ENCODE data around the gene CLK3. TPM values are rescaled to one million over a fixed set of nuclear protein-coding genes. Genes with fewer than 3 reads are reported as not detected.

The CLK3 gene
- total and polyA plus RNA-seq, 8 donors: 58.0 to 91.0 (median 80.3) TPM

DNA sequence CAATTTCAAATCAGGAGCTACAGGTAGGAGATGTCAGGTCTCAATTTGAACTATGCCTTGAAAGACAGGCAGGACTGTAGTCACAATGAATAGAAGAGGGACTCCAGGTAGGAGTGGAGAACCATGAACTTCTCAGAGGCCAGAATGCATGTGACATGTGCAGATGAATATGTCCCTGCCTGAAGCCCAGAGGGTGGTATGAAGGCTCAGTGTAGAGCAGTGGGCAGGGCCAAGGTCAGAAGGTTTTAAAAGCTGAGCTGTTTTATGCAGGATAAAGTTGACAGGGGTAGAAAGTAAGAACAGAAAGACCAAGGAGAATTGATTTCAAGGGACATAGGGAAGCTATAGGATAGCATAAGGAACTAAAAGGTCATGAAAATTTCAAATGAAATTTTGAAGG is 30.8 kb downstream of the CLK3 start:
- TF ChIP-seq, protein P1, sequence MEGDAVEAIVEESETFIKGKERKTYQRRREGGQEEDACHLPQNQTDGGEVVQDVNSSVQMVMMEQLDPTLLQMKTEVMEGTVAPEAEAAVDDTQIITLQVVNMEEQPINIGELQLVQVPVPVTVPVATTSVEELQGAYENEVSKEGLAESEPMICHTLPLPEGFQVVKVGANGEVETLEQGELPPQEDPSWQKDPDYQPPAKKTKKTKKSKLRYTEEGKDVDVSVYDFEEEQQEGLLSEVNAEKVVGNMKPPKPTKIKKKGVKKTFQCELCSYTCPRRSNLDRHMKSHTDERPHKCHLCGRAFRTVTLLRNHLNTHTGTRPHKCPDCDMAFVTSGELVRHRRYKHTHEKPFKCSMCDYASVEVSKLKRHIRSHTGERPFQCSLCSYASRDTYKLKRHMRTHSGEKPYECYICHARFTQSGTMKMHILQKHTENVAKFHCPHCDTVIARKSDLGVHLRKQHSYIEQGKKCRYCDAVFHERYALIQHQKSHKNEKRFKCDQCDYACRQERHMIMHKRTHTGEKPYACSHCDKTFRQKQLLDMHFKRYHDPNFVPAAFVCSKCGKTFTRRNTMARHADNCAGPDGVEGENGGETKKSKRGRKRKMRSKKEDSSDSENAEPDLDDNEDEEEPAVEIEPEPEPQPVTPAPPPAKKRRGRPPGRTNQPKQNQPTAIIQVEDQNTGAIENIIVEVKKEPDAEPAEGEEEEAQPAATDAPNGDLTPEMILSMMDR (IDR thresholded peaks at IDR 0.05): no peak
- Histone ChIP-seq H3K27me3 (no peaks in the 10 kb centered on the region), H3K27ac (no peak overlapping the region), H3K36me3 (peaks cover 0 to 15% of the 10 kb centered on the region in 2 donors), H3K4me1 (peaks cover 5 to 26% of the 10 kb centered on the region in 2 donors), H3K4me3 (no peak overlapping the region), H3K9me3 (no peaks in the 10 kb centered on the region)
- DNase-seq (no peak), ATAC-seq (no peak)
- intact Hi-C loops (cut with DNase I): no loop called here

DNA sequence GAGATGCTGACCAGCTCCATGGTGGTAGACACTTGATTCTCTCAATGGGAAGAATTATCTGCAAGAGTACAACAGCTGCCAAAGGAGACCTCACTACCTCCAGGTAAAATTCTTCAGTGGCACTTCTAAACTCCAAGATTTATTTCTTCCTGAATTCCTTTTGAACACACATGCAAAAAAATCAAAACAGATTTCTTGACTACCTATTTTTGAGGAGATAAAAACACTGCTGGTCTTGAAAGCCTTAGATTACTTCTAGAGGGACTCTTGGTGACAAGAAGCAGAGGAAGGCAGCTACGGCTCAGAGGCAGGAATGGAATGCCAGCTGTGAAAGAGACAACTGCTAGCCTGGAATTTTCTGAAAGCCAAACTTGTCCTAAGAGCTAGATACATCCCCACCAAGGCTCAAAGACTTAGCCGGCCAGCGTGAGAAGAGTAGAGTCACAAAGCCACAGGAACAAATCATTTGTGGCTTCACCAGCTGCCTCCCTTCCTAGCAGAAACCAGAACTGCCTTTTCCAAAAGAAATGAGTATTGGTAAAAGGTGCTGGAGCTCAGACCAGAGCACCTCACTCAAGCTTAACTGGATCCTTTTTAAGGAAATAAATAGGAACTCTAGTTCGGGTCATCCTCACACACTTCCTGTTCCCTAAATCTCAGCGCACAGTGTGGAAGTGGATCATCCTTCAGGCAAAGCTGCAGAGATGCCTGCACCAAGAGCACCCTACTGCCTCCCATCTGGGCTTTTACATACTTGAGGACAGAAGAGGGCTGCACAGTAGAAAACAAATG is 32.6 kb downstream of the CLK3 start:
- TF ChIP-seq, protein P1 (IDR thresholded peaks at IDR 0.05): no peak
- Histone ChIP-seq H3K9me3 (no peaks in the 10 kb centered on the region), H3K27me3 (no peaks in the 10 kb centered on the region), H3K4me3 (no peak overlapping the region), H3K27ac (no peak overlapping the region), H3K4me1 (peaks cover 1 to 12% of the 10 kb centered on the region in 2 donors), H3K36me3 (peaks cover 0 to 4% of the 10 kb centered on the region in 2 donors)
- intact Hi-C loops (cut with DNase I): no loop called here
- DNase-seq (no peak), ATAC-seq (no peak)

DNA sequence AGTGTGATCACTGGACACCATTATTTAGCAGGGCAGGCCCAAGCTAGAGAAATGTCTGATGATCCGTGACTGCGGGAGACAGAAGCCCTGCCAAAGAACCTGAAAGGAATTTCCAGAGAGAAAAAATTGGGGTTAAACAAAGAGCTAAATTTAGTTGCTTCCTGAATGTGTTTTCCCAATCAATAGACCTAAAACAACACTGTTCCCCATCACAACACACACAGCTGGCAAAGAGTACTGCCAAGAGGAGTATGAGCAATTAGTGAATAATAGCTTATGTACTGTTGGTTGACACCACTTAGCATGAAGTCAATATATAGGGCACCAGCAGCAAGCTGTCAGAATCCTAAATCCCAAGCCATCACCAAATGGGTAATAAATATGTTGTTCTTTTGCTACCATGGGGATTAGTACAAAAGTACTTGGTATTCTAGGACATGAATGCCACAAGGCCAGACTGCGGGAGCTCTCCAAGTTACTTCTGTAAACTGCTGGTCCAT is 35.7 kb downstream of the CLK3 start:
- TF ChIP-seq, protein P1 (IDR thresholded peaks at IDR 0.05): no peak
- Histone ChIP-seq H3K4me1 (peaks cover 14 to 17% of the 10 kb centered on the region in 2 donors), H3K27ac (no peak overlapping the region), H3K36me3 (peaks cover 0 to 8% of the 10 kb centered on the region in 2 donors), H3K4me3 (no peak overlapping the region), H3K9me3 (no peaks in the 10 kb centered on the region), H3K27me3 (no peaks in the 10 kb centered on the region)
- ATAC-seq (no peak), DNase-seq (no peak)
- intact Hi-C loops (cut with DNase I): no loop called here

DNA sequence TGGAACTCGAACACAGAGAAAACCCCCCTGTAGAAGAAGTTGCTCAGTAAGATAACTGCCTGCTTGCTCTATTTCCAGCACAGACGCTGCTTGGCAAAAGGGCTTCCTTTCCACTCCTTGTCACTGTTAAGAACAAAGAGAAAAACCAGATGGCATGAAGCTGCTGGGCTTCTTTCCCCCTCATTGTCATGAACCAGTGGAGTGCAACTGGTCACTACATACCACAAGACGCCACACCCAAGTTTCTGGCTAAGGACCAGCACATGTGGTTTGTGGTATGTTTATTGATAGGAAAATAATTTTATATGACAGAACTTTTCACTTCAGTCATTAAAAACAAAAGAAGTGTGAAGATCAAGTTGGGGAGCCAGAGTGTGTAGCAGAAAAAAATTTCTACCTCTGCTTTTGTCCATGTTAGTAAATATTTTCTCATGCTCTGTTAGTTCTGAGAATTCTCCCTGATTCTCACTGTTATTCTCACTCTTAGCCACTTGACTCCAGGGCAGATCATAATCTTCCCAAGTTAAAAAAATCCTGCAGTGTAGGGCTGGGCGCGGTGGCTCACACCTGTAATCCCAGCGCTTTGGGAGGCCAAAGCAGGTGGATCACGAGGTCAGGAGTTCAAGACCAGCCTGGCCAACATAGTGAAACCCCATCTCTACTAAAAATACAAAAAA is 37.9 kb downstream of the CLK3 start:
- intact Hi-C loops (cut with DNase I): no loop called here
- ATAC-seq (peak; percentile 56), DNase-seq (peak in 1 of 4 donors; percentile 35)
- TF ChIP-seq, protein P1 (IDR thresholded peaks at IDR 0.05): no peak
- Histone ChIP-seq H3K4me3 (no peak overlapping the region), H3K9me3 (no peaks in the 10 kb centered on the region), H3K27me3 (no peaks in the 10 kb centered on the region), H3K4me1 (peaks cover 14 to 21% of the 10 kb centered on the region in 2 donors), H3K36me3 (peaks cover 0 to 8% of the 10 kb centered on the region in 2 donors), H3K27ac (peak overlapping the region in 1 of 2 donors; percentile 39)

DNA sequence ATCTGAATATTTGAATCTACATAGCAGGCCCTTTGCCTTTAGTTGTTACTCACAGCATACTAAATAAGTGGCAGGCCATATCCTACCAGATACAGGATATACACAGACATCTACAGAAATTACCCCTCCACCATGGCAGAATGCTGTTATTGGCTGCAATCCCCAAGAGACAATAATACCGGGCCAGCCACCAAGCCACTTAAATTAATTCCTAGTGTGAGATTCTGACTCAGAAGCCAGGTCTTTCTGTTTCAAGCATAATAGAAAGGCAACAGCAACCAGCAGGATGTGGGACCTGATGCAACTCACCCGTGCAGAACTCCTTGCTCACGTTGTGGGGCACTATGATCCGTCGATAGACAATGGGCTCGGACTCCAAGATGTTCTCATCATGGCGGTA is 39.8 kb downstream of the CLK3 start:
- TF ChIP-seq, protein P1 (IDR thresholded peaks at IDR 0.05): no peak
- no peaks in the 10 kb centered on the region for H3K9me3 ChIP-seq
- peaks cover 14 to 21% of the 10 kb centered on the region in 2 donors for H3K4me1 ChIP-seq
- intact Hi-C loops (cut with DNase I): no loop called here
- peaks cover 0 to 8% of the 10 kb centered on the region in 2 donors for H3K36me3 ChIP-seq
- DNase-seq: no peak
- no peaks in the 10 kb centered on the region for H3K27me3 ChIP-seq
- no peak overlapping the region for H3K4me3 ChIP-seq
- H3K27ac ChIP-seq: no peak overlapping the region
- ATAC-seq: no peak

Data from left lung (tissue), 10 donors.